Stimulated activated memory B cell treated with anti-CD40 and anti-IgM and Interleukin-4, amounts not matched to agents 10 μg/mL and 1 μg/mL and 100 μg/mL, for 72 hours (primary cell): ENCODE measurements around the gene PCMTD2.
"Not testable (repeated sequence)": the region's sequence is repeated elsewhere in the genome, so short reads cannot be mapped to it uniquely, and the experiment has no call there.

Source experiments
- ATAC-seq: fragments of 150-1000 bp; cut with Tn5 transposase; 2 replicates; pipeline ENCODE4 v1.10.0; 2021
- H3K27ac Mint-ChIP-seq: one replicate; pipeline ENCODE4 v1.8.0; 2022; ENCODE audit warnings: mild to moderate bottlenecking, mixed read lengths
- H3K27me3 Mint-ChIP-seq: one replicate; pipeline ENCODE4 v1.8.0; 2022; ENCODE audit warnings: mixed read lengths
- H3K36me3 Mint-ChIP-seq: one replicate; pipeline ENCODE4 v1.8.0; 2022; ENCODE audit warnings: mixed read lengths
- H3K4me1 Mint-ChIP-seq: one replicate; pipeline ENCODE4 v1.8.0; 2022; ENCODE audit warnings: mixed read lengths
- H3K4me3 Mint-ChIP-seq: one replicate; pipeline ENCODE4 v1.8.0; 2022; ENCODE audit warnings: mild to moderate bottlenecking, moderate library complexity, mixed read lengths
- H3K9me3 Mint-ChIP-seq: one replicate; pipeline ENCODE4 v1.8.0; 2022; ENCODE audit warnings: mixed read lengths

The PCMTD2 gene

DNA sequence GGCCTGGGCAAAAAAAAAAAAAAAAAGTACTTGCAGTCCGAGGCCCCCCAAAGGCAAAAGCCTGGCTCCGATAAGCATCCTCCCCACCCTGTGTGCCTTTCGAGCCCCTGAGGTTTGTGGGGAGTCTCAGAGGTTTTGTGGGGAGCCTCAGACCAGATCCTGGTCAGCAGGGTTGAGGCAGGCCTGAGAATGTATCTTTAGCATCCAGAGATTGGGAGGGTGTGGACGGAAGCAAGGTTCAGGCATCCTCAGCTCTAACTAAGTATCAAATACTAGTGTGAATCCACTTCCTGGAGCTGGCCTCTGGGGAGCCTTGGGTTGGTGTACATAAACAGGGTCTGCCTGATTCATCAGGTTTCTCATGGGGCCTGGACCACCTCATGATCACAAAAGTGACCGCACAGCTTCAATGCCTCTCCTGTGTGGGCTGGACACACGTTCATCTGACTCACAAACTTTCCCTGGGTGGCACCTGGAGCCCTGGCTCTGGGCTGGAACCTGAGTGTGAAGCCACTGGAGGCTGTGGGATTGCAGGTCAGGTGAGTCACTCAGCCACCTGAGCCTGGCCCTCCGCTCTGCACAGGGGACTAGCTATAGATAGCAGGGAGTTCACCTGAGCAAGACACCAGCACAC, 24.4 kb downstream of the PCMTD2 start:
- H3K36me3 Mint-ChIP-seq = peaks cover 15% of the 10 kb centered on the region
- H3K27ac Mint-ChIP-seq = no peak overlapping the region

GRCh38 chr20:64280460-64280843, 24.9 kb downstream of the PCMTD2 start:
- ATAC-seq = no peak
- Mint-ChIP-seq H3K27ac (no peak overlapping the region), H3K9me3 (no peaks in the 10 kb centered on the region), H3K27me3 (no peaks in the 10 kb centered on the region), H3K4me1 (no peaks in the 10 kb centered on the region), H3K4me3 (no peak overlapping the region), H3K36me3 (peaks cover 15% of the 10 kb centered on the region)

More for the DNA sequence above, 24.4 kb downstream of the PCMTD2 start:
- Mint-ChIP-seq H3K9me3 (no peaks in the 10 kb centered on the region), H3K4me1 (no peaks in the 10 kb centered on the region), H3K4me3 (no peak overlapping the region), H3K27me3 (no peaks in the 10 kb centered on the region)
- ATAC-seq = no peak

GRCh38 chr20:64283646-64284045, 28.1 kb downstream of the PCMTD2 start:
- H3K9me3 Mint-ChIP-seq = no peaks in the 10 kb centered on the region
- no peak for ATAC-seq
- no peaks in the 10 kb centered on the region for H3K36me3 Mint-ChIP-seq
- no peaks in the 10 kb centered on the region for H3K27me3 Mint-ChIP-seq
- H3K4me1 Mint-ChIP-seq = no peaks in the 10 kb centered on the region
- H3K27ac Mint-ChIP-seq = no peak overlapping the region
- no peak overlapping the region for H3K4me3 Mint-ChIP-seq

DNA sequence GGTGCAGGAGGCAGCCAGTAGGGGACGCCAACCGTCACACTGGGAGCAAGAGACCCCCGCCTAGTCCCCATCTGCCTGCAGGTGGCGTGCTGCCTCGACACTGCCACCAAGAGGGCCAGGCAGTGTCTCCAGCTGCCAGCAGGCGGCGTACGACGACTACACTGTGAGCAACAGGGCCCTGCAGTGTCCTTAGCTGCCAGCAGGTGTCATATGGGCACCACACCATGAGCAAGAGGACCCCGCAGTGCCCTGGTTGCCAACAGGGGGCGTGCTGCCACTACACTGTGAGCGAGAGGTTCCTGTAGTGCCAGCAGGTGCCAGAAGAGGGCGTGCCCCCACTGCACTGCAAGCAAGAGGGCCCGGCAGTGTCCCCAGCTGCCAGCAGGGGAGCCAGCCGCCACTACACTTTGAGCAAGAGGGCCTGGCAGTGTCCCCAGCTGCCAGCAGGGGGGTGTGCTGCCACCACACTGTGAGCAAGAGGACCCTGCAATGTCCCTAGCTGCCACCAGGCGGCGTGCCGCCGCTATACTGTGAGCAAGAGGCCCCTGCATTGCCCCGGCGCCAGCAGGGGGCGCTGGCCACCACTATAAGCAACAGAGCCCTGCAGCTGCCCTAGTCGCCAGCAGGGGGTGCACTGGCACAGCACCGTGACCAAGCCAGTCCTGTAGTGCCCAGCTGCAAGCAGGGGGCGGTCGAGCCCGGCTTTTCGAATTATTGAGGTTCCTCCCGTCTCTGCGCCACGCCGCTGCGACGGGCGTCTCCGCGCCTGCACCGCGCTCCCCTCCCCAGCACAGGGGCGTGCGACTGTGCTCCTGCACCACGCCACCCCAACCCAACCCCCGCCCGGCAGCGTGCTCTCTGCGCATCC, 30.3 kb downstream of the PCMTD2 start:
- not testable (repeated sequence) for H3K27ac Mint-ChIP-seq, H3K36me3 Mint-ChIP-seq
- peak; percentile 89 for ATAC-seq

GRCh38 chr20:64286447-64287263, 31.1 kb downstream of the PCMTD2 start:
- not testable (repeated sequence) for H3K4me1 Mint-ChIP-seq, H3K27me3 Mint-ChIP-seq, H3K36me3 Mint-ChIP-seq, ATAC-seq, H3K4me3 Mint-ChIP-seq, H3K27ac Mint-ChIP-seq, H3K9me3 Mint-ChIP-seq

More for the DNA sequence above, 30.3 kb downstream of the PCMTD2 start:
- not testable (repeated sequence) for H3K4me1 Mint-ChIP-seq, H3K4me3 Mint-ChIP-seq, H3K9me3 Mint-ChIP-seq, H3K27me3 Mint-ChIP-seq

GRCh38 chr20:64287264-64287590, 31.7 kb downstream of the PCMTD2 start:
- H3K4me1 Mint-ChIP-seq, H3K9me3 Mint-ChIP-seq, ATAC-seq, H3K27ac Mint-ChIP-seq, H3K4me3 Mint-ChIP-seq, H3K36me3 Mint-ChIP-seq, H3K27me3 Mint-ChIP-seq: not testable (repeated sequence)

DNA sequence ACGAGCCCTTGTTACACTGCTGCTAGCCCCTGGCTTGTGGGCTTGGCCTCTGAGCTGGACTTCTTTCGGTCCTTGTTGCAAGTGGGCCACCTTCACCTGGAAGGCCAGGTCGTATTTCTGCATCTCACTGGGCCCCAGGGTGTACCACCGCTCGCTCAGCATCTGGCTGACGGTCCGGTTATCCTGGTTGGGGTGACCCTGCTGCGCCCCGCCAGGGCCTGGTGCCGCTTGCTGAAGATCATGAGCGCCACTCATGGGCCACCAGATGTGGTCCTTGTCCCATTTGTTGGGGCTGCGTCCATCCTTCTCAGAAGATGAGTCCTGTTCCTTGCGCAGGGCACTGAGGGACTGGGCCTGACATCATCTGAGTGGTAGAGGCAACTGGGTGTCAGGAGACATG, 36.6 kb downstream of the PCMTD2 start:
- not testable (repeated sequence) for H3K4me1 Mint-ChIP-seq, H3K4me3 Mint-ChIP-seq, H3K27me3 Mint-ChIP-seq, H3K27ac Mint-ChIP-seq, H3K9me3 Mint-ChIP-seq, H3K36me3 Mint-ChIP-seq, ATAC-seq

DNA sequence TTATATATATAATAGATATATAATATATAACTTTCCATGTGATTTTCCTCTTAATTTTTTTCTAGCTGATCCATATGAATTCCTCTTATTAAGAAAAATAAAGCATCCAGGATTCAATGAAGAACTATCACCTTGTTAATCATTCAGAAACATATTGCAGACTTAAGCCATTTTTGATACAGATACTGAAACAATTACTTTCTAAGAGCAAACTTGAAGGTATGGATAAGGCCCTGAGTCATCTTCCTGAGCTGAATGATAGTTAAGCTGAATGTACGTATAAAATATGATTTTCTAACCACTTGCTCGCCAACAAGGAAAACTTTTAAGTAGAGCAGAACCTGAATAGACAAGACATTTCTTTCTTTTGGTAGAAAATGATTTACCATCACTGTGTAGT, 47.5 kb downstream of the PCMTD2 start:
- not testable (repeated sequence) for H3K9me3 Mint-ChIP-seq, H3K4me3 Mint-ChIP-seq, H3K4me1 Mint-ChIP-seq, H3K27me3 Mint-ChIP-seq, H3K36me3 Mint-ChIP-seq, H3K27ac Mint-ChIP-seq, ATAC-seq

DNA sequence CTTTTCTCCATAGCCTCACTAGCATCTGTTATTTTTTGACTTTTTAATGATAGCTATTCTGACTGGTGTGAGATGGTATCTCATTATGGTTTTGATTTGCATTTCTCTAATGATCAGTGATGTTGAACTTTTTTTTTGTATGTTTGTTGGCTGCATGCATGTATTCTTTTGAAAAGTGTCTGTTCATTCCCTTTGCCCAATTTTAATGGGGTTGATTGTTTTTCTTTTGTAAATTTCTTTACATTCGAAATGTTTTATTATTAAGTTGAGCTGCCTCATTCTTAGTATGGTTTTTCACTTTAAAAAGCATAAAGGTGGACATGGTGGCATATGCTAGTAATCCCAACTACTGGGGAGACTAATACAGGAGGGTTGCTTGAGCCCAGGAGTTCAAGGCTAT, 58.2 kb downstream of the PCMTD2 start:
- not testable (repeated sequence) for H3K4me3 Mint-ChIP-seq, H3K36me3 Mint-ChIP-seq, H3K4me1 Mint-ChIP-seq, H3K27ac Mint-ChIP-seq, ATAC-seq, H3K9me3 Mint-ChIP-seq
- peaks cover 34% of the 10 kb centered on the region for H3K27me3 Mint-ChIP-seq

DNA sequence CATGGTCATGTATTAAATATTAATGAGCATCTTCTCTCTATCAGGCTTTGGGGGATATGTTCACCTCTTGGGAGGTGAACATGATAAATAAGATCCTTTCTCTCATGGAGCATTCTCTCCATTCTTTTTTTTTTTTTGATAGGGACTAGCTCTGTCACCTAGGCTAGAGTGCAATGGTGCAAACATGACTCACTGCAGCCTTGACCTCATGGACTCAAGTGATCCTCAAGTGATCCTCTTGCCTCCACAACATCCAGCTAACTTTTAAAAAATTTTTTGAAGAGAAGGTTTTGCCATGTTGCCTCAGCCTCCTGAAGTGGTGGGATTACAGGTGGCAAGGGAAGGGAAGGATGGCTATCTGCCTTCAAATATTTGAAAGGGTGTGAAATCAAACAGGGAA, 59.8 kb downstream of the PCMTD2 start:
- H3K9me3 Mint-ChIP-seq, H3K27ac Mint-ChIP-seq, H3K4me3 Mint-ChIP-seq, ATAC-seq, H3K4me1 Mint-ChIP-seq, H3K36me3 Mint-ChIP-seq: not testable (repeated sequence)
- H3K27me3 Mint-ChIP-seq = peaks cover 49% of the 10 kb centered on the region

GRCh38 chr20:64315884-64316283, 60.3 kb downstream of the PCMTD2 start:
- not testable (repeated sequence) for H3K4me1 Mint-ChIP-seq, ATAC-seq, H3K36me3 Mint-ChIP-seq, H3K9me3 Mint-ChIP-seq, H3K4me3 Mint-ChIP-seq, H3K27ac Mint-ChIP-seq
- H3K27me3 Mint-ChIP-seq = peaks cover 49% of the 10 kb centered on the region

- not testable (repeated sequence) for H3K9me3 Mint-ChIP-seq, H3K36me3 Mint-ChIP-seq, H3K27ac Mint-ChIP-seq, H3K4me3 Mint-ChIP-seq, H3K4me1 Mint-ChIP-seq
- peaks cover 49% of the 10 kb centered on the region for H3K27me3 Mint-ChIP-seq
- ATAC-seq = peak; percentile 64
Observed at GRCh38 chr20:64316415-64317083, 61.0 kb downstream of the PCMTD2 start.

GRCh38 chr20:64317331-64317730, 61.8 kb downstream of the PCMTD2 start:
- H3K9me3 Mint-ChIP-seq, H3K27ac Mint-ChIP-seq, H3K36me3 Mint-ChIP-seq, H3K4me3 Mint-ChIP-seq, H3K4me1 Mint-ChIP-seq: not testable (repeated sequence)
- peaks cover 52% of the 10 kb centered on the region for H3K27me3 Mint-ChIP-seq
- ATAC-seq = peak; percentile 20

GRCh38 chr20:64318056-64318455, 62.5 kb downstream of the PCMTD2 start:
- peaks cover 58% of the 10 kb centered on the region for H3K27me3 Mint-ChIP-seq
- not testable (repeated sequence) for H3K4me3 Mint-ChIP-seq, H3K4me1 Mint-ChIP-seq, H3K27ac Mint-ChIP-seq, H3K36me3 Mint-ChIP-seq, H3K9me3 Mint-ChIP-seq, ATAC-seq

DNA sequence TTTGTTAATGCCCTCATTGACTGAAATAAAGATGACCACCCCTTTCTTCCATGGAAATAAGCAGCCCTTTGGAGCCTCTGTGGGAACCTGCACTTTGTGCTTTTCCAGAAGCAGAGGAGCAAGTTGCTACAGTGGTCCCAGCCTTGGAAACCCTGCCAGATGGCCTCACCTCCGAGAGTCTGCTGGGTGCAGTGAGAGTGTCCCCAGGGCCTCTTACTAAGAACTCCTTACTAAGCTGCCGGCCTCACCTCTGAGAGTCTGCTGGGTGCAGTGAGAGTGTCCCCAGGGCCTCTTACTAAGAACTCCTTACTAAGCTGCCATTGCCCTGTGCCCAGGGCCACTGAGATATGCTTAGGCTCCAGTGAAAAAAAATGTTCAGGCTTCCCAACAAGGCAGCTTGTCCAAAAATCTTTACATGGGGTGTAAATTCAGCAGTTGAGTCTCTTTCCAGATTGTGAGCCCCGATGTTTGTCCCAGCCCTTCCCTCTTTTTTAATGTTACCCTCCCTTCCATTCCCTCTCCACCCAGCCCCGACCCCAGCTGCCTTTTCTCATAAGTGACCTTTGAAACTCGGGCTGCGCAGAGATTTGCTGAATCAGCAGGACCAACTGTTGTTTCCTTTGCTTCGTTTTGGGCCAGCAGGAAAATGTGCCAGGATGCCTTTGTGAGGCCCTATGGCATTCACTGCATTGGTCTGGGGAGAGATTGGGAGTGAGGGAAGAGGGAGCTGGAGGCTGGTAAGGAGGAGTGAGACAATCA, 66.7 kb downstream of the PCMTD2 start:
- H3K27me3 Mint-ChIP-seq = peaks cover 61% of the 10 kb centered on the region
- not testable (repeated sequence) for H3K36me3 Mint-ChIP-seq, ATAC-seq, H3K4me1 Mint-ChIP-seq, H3K9me3 Mint-ChIP-seq, H3K4me3 Mint-ChIP-seq, H3K27ac Mint-ChIP-seq
